ENCODE data around the gene FOXS1.

The FOXS1 gene

GRCh38 chr20:31849306-31849930, 4.0 kb upstream of the FOXS1 start:
- no peak; the same call in 1 of the 2 replicates for TF ChIP-seq RAD21 (IDR thresholded peaks at IDR 0.05; ENCODE audit: low read depth)
- TF ChIP-seq TCF12 (IDR thresholded peaks at IDR 0.05; ENCODE audit: low read depth) = peak; percentile 64
- TF ChIP-seq CEBPB (IDR thresholded peaks at IDR 0.05) = no peak
- TF ChIP-seq MAX (IDR thresholded peaks at IDR 0.05) = peak; percentile 100
- TF ChIP-seq EGR1 (IDR thresholded peaks at IDR 0.05) = peak; percentile 57; the same call in 1 of the 2 replicates
- TF ChIP-seq ZBTB7A (IDR thresholded peaks at IDR 0.05; ENCODE audit: low read depth) = no peak
- peak; percentile 39; the same call in 1 of the 2 replicates for TF ChIP-seq EP300 (IDR thresholded peaks at IDR 0.05; ENCODE audit: borderline replicate concordance)
- TF ChIP-seq NFIC (IDR thresholded peaks at IDR 0.05) = peak; percentile 79; the same call in 1 of the 2 replicates
- peak; percentile 89 for TF ChIP-seq USF1 (IDR thresholded peaks at IDR 0.05)
- no peak for TF ChIP-seq CREB1 (IDR thresholded peaks at IDR 0.05; ENCODE audit: low read depth)
- TF ChIP-seq TEAD4 (IDR thresholded peaks at IDR 0.05) = no peak
- TF ChIP-seq FOXM1 (IDR thresholded peaks at IDR 0.05; ENCODE audit: borderline replicate concordance, low read depth) = no peak
- no peak for TF ChIP-seq REST (IDR thresholded peaks at IDR 0.05; ENCODE audit: low read depth)
- no peak for TF ChIP-seq TAF1 (IDR thresholded peaks at IDR 0.05; ENCODE audit: low read depth)
- no peak for TF ChIP-seq YY1 (IDR thresholded peaks at IDR 0.05; ENCODE audit: low read depth)

GRCh38 chr20:31848088-31848999, 2.9 kb upstream of the FOXS1 start:
- TF ChIP-seq FOXM1 (IDR thresholded peaks at IDR 0.05; ENCODE audit: borderline replicate concordance, low read depth) = no peak
- no peak for TF ChIP-seq RAD21 (IDR thresholded peaks at IDR 0.05; ENCODE audit: low read depth)
- no peak for TF ChIP-seq TAF1 (IDR thresholded peaks at IDR 0.05; ENCODE audit: low read depth)
- no peak for TF ChIP-seq TEAD4 (IDR thresholded peaks at IDR 0.05)
- no peak for TF ChIP-seq TCF12 (IDR thresholded peaks at IDR 0.05; ENCODE audit: low read depth)
- TF ChIP-seq EGR1 (IDR thresholded peaks at IDR 0.05) = no peak
- TF ChIP-seq YY1 (IDR thresholded peaks at IDR 0.05; ENCODE audit: low read depth) = no peak
- no peak for TF ChIP-seq ZBTB7A (IDR thresholded peaks at IDR 0.05; ENCODE audit: low read depth)
- TF ChIP-seq CREB1 (IDR thresholded peaks at IDR 0.05; ENCODE audit: low read depth) = no peak
- no peak for TF ChIP-seq NFIC (IDR thresholded peaks at IDR 0.05)
- no peak for TF ChIP-seq CEBPB (IDR thresholded peaks at IDR 0.05)

GRCh38 chr20:31846793-31847138, 1.4 kb upstream of the FOXS1 start:
- TF ChIP-seq CEBPB (IDR thresholded peaks at IDR 0.05) = no peak
- no peak for TF ChIP-seq ZBTB7A (IDR thresholded peaks at IDR 0.05; ENCODE audit: low read depth)
- TF ChIP-seq EGR1 (IDR thresholded peaks at IDR 0.05) = no peak
- no peak for TF ChIP-seq REST (IDR thresholded peaks at IDR 0.05; ENCODE audit: low read depth)
- TF ChIP-seq TCF12 (IDR thresholded peaks at IDR 0.05; ENCODE audit: low read depth) = no peak
- no peak for TF ChIP-seq YY1 (IDR thresholded peaks at IDR 0.05; ENCODE audit: low read depth)
- TF ChIP-seq NFIC (IDR thresholded peaks at IDR 0.05) = no peak
- no peak for TF ChIP-seq TEAD4 (IDR thresholded peaks at IDR 0.05)
- TF ChIP-seq RAD21 (IDR thresholded peaks at IDR 0.05; ENCODE audit: low read depth) = no peak
- TF ChIP-seq USF1 (IDR thresholded peaks at IDR 0.05) = no peak
- no peak for TF ChIP-seq MAX (IDR thresholded peaks at IDR 0.05)

- no peak for TF ChIP-seq USF1 (IDR thresholded peaks at IDR 0.05)
- TF ChIP-seq ZBTB7A (IDR thresholded peaks at IDR 0.05; ENCODE audit: low read depth) = no peak
- no peak for TF ChIP-seq REST (IDR thresholded peaks at IDR 0.05; ENCODE audit: low read depth)
These were observed 586 bp downstream of the FOXS1 start for GRCh38 chr20:31844737-31845299.
